Measurements from ENCODE around the gene KCNH1.
"Not testable (repeated sequence)": the region's sequence is repeated elsewhere in the genome, so short reads cannot be mapped to it uniquely, and the experiment has no call there.

The KCNH1 gene

DNA sequence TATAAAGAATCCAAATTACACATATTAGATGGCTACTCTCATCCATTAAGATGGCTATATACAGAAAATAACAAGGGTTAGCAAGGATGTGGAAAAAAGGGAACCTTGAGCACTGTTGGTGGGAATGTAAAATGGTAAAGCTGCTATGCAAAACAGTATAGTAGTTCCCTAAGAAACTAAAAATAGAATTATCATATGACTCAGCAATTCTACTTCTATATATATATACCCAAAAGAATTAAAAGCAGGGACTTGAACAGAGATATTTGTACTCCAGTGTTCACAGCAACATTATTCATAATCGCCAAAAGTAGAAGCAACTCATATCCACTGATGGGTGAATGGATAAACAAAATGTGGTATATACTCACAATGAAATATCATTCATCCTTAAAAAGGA, 126.1 kb downstream of the KCNH1 start:
- no peak for DNase-seq

DNA sequence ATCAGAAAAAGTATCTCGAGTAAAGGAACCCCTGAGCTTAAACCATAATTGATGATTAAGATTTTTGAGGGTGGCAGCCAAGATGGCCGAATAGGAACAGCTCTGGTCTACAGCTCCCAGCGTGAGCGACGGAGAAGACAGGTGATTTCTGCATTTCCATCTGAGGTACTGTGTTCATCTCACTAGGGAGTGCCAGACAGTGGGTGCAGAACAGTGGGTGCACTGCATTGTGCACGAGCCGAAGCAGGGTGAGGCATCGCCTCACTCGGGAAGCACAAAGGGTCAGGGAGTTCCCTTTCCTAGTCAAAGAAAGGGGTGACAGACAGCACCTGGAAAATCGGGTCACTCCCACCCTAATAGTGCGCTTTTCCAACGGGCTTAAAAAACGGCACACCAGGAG, 138.0 kb downstream of the KCNH1 start:
- DNase-seq, result not testable (repeated sequence)

DNA sequence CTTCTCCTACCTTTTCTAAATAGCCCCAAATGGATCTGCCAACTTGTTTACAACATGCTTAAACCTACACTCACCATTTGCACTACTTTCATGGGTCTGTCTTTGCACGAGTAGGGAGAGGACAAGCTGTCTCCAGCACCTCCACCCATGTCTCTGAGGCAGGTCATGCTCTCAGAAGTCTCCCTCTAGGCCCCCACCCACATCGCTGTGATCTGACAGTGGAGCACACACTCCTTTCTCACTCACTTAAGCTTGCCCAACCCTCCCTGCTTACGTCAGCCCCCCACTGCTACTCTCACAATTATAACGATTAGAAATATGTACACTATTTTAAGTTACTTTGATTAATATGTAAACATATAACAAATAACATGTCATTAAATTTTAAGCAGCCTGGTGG, 141.1 kb downstream of the KCNH1 start:
- no peak for DNase-seq

DNA sequence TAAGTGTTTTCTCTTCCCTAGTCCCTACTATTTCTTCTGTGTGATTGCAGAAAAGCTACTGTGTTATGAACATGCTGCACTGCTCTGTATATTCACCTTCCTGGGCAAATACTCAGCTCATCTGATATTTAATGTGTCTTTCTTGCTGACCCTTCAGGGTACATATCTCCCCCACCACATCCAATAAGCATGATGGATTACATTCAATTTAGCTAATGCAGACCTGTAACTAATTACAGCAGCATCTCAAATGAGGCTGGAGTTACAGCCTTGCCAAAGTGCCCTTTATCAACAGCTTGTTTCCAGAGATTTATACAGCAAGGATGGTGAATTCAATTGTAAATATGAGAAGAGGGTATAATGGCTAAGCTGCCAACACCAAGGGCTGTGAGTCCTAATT, 144.0 kb downstream of the KCNH1 start:
- DNase-seq, result no peak

DNA sequence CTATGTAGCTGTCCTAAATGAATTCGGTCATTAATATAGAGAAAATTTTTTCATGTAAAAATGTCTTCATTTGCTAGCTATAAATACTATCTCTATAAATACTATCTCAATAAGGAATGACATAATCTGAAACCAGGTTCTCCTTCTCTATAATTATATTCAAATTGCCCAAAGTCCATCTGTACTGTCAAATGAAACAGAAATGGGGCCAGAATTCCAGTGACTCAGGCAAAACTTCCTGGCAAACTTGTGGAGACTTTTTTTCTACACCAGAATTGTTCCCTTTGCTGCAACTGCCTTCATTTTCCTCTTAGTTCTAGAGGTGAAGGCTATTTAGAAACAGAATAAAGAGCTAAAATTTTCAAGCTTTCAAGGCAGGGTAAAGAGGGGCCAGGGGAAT, 152.5 kb downstream of the KCNH1 start:
- DNase-seq, result no peak

DNA sequence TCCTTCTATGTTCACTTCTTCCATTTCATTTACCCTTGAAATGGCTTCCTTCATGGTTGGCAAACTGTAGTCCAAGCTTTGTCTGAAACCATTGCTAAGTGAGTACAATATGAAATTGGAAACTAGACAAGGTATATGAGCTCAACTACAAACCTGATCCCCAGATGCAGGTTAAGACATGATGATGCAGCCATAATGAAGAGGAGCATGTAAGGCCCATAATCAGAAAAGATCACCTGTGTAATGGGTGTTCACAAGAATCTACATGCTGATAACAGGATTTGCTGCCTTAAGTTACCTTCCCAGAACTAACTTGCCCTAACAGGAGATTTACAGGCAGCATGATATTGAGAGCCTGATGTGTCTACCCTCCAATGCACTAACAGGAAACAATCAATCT, 153.9 kb downstream of the KCNH1 start:
- no peak for DNase-seq

DNA sequence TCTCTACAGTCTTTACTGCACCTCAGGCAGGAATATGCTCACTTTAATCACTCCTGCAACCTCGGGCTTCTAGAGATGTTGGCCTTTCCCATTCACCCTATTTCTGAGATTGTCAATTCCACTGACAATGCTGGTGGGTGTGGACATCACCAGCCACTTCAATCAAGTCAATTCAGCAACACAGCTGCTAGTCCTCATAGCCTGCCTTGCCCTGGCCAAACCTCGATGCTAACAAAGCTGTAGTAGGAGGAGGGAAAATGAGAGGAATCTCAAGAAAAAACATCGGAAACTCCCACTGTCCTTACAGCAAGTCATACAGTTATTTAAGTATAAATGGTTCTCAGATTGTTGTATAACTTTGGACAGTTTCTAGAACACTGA, 155.0 kb downstream of the KCNH1 start:
- no peak for DNase-seq

DNA sequence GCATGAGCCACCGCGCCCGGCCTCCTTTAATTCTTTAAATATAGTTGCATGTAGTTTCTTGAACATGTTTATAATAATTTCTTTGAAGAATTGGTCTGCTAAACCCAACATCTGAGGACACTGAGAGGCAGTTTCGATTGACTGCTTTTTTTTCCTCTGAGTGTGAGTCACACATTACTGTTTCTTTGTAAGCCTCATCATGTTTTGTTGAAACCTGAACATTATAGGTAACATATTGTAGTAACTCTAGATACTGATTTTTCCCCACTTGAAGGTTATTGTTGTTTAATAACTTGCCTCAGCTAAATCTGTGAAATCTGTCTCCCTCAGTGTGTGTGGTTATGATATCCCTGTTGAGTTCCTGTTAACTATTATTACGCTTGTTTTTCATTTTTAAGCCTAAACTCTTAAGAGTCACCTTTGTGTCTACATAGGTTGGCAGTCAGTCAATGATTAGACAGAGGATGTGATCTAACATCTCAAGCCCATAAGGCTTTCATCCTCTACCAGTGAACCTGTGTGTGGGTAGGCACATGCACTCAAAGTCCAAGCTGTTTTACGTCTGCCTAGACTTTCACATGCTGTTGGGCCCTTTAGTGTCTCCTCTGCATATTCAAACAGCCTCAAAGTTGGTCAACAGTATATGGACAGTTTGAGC, 155.5 kb downstream of the KCNH1 start:
- DNase-seq, result no peak

DNA sequence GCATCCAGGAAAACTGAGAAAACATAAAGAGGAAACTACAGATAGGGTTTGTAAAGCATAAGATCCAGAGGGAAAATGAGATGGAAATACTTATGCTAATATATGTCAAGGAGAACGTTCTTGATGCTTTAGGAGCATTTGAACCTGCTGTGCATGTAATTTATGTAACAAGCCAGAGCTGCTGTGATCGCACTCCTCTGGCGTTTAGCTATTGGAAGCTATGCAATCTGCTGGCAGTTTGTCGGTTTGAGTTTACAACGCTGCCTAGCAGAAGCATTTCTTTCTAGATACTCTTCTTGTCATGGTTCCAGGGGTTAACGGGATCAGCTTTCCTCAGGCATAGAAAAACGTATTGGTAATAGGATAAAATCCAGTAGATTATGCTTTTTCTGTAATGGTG, 182.7 kb downstream of the KCNH1 start:
- DNase-seq, result no peak

DNA sequence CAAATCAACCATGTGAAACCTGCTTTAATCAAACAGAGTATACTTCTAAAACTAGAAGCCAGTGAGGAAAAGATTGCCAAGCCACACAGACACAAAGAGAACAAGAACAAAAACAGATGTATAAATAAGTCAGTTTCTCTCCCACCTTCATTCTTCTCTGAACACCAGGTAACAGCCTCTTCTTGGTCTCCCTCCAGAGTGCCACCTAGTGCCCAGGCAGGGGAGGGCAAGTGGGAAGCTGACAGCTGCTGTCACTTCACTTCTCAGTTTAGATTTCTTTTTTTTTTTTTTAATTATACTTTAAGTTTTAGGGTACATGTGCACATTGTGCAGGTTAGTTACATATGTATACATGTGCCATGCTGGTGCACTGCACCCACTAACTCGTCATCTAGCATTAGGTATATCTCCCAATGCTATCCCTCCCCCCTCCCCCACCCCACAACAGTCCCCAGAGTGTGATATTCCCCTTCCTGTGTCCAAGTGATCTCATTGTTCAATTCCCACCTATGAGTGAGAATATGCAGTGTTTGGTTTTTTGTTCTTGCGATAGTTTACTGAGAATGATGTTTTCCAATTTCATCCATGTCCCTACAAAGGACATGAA, 183.9 kb downstream of the KCNH1 start:
- peak; percentile 4 for DNase-seq

DNA sequence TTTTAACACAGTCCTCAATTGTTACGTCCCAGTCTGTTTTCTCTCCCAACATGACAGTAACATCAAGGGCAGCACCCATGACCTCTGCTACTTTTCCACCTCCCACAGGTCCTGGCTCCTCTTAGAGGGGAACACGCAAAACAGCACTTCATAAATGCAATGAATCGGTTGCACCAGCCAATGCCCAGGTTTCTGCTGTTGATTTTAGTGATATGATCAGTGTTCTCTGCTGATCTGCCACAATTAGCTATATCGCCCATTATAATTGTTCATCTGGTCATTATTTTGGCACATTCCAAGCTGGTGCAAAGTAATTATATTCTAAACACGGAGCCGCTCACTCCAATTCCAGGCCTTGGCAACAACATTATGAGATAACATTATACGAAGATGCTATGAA, 184.5 kb downstream of the KCNH1 start:
- no peak for DNase-seq

DNA sequence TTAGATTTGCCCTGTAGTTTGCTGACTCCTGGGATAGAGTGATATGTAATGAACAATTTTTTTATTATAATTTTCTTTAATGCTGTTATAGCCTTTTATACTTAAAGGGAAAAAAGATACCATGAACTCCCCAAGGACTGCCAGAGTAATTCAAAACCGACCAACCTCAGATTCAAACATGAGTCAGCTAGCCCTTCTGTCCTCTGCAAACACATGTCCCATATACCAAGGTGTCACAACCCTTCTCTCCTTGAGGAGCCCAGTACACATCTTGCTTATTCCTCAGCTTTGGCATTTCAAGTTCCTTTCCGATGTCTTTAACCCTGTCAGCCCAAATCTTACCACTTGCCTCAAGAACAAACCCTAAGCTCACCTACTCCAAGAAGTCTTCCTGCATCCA, 184.9 kb downstream of the KCNH1 start:
- DNase-seq, result peak; percentile 4

DNA sequence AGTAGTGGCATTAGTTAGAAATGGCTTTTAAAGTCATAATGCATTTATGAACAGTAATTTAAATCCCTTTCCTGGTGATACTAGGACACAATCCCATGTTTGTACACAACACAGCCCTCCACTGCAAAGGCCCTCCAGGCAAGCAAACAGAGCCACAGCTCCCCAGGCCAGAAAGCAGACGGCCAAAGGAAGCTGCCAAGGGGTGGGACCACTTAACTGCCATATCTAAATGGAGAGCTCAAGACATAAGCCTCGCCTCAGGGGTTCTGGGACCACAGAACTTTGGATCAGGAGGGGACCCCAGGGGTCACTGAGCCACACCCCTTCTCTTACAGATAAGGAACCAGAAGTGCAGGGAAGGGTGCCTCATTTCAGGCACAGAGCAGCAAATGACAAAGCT, 189.7 kb downstream of the KCNH1 start:
- DNase-seq, result no peak

DNA sequence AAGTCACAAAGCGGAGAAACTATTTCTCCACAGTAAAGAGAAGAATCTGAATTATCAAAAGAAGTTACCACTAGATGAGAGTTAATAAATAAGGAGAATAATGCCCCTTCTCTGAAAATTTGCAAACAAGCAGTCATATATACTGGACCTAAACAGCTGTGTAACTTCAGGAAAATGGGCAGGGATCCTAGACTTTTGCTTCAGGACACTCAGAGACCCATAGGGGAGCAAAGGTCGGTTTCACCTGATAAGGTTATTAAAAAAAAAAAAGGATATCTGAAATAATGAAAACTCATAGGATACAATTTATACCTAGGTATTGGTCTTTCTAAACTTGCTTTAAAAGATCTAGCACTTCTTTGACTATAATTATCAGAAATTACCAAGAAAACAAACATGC, 191.4 kb downstream of the KCNH1 start:
- no peak for DNase-seq

DNA sequence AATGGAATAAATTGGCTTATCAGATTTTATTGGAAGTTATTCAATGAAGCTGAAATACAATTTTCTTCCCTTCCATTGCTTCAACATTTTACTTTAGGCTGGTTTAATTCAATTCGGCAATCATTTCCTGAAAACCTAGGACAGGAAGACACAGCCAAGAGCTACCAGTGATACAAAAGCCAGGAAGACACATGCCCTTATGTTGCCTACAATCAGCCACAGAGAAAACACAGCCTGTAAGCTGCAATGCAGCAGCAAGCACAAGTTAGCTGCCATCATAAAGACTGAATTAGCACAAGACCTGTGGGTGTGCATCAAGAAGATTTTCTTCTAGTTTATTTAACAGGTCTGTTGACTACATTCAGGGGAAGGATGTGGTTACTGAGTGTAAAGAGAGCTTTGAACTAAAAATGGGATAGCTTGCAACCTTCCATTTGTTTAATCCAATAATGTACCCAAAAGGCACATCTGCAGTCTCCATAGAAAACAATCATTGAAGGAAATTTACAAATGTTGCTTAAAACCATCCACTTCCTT, 193.8 kb downstream of the KCNH1 start:
- no peak for DNase-seq

DNA sequence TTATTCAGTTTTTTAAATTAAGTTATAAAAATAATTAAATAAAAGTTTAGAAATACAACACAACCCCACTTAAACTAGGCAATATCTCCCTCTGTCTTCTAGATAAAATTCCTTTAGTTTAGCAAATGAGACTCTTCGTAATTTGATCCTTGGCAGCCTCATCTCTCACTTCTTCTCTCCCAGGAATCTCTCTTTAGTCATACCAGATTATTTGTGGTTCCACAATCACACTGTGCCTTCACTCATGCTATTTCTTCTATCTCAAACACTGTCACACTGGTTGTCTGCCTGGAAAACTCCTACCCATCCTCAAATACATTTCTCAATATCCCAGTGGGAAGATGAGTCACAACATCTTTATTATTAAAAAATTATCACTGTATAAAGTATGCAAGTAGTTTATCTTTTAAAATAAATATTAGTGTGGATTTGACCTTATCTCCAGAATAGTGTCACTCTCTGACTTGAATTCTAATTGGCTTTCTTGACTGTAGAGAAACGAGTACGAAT, 195.5 kb downstream of the KCNH1 start:
- DNase-seq, result peak; percentile 7

DNA sequence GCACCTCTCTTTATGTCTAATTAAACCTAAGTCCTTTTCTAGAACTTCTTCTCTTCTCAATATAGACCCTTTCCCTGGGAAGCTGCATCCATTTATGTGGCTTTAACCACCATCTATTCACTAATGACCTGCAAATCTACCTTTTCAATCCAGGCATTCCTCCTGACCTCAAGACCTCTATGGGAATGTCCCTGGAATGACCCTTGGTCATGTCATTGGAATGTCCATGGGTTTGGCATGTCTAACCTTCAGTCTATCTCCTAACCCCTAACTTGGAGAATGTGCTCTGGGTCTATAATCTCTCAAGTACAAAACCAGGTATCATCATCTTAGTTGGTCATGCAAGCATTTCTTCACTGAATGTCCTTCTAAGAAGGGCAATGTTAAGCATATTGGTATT, 196.1 kb downstream of the KCNH1 start:
- DNase-seq, result no peak

DNA sequence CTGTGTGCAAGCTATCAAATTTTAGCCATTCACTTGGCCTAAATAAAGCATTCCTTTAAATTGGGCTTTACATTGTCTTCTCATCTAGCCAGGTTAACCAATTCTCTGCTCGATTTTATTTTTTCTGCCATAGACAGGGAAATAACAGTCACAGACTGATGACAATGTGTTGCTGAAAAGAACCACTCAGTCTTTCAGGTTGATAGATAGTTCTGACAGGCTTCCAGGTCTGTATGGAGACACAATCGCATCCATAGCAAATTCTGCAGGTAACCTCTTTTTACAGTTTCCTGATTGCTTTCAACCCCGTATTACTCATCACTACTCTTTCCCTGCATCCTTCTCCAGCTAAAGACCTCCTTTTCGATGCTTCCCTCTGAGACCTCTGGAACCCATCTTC, 198.0 kb downstream of the KCNH1 start:
- DNase-seq, result no peak

DNA sequence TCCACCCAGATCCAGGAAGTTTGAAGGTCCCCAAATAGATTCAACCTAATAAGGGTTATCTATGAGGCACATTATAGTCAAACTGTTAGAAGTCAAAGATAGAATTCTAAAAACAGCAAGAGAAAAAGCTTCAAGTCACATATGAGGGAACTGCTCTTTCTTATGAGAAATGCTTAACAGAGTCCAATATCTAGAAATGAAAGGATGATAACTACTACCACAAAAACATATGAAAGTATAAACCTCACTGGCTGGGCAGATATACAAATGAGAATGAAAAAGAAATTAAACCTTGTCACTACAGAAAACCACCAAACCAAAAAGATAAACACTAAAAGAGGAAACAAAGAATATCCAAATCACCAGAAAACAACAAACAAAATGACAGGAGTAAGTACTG, 201.8 kb downstream of the KCNH1 start:
- no peak for DNase-seq

DNA sequence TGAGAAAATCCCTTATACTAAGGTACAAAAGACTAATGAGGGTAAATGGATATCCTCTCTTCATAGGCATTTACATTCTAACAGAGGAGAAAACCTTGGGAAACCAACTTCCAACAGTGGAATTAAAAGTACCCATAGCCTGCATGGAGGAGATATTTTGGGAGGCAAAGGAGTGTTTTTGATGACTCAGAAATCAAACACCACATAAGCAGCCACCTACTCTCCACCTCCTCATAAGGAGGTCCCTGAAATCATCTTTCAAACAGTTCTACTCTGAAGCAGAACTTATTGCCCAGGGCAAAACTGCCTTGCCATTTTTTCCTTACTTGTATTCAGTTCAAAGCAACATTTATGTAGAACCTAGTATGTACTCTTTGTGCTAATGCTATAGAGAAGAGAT, 211.3 kb downstream of the KCNH1 start:
- DNase-seq, result no peak

DNA sequence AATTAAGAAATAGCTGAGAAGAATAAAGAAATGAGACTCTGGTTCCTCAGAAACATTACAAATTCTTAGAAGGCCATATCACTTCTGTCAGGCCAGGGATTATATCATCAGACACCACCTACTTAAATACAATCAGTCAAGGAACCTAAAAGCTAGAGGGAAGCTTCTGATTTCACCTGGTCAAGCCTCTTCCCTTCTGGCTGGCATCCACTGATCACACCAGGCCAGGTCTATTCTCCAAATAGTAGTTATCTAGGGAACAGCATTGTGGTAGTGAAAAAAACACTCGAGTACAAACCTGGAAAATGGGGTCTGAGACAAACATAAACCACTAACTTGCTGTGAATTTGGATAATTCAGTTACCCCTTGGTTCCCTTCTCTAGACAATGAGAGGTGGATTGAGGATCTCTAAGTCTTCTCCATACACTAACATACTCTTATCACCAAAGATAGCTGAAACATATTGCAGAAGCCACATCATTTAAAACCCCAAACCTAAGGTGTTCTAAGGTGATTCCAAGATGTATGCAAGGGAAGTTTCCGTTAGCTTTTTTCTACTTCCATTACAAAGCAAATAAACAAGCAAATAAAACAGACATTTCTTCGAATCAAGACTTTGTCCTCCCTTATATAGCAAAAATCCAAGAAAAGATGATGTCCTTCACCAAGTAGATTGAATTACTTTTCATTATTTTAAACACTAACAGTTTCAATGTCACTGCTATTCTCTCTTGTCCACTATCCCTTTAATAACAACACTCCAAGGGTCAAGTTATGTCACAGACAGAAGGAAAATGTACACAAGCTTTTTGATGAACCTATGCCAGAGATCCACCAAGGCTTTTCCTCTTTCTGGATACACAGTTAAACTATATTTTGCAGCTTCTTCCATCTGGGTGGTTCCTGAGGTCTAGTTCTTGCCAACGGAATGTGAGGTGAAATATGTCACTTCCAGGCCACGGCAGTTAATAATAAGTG, 212.9 kb downstream of the KCNH1 start:
- DNase-seq, result no peak

DNA sequence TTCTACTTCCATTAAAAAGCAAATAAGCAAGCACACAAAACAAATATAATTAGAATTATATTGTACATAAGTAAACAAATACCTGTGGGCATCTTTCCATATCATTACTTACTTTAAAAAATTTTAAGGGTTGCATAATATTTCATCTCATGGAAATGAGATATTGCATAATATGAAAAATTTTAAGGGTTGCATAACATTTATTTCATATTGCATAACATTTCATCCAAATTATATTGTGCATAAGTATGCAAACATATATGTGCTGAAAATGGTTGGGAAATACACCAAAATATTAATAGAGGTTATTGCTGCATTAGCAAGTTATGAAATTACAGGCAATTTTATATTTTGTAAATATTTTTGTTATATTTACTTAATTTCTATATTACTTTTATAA, 213.7 kb downstream of the KCNH1 start:
- DNase-seq, result no peak

DNA sequence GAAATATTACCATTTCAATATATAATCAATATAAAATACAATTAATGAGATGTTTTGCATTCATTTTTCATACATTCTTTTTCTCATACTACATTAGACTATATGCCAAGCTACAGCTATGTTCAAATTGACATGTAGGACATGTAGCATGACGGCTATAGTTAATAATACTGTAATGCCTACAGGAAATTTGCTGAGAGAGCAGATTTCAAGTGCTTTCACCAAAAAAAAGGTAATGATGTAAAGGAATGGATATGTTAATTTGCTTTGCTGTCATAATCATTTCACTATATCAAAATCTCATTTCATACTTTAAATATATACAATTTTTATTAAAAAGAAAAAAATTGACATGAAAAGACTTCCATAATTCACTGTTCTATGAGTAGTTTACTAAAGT, 215.1 kb downstream of the KCNH1 start:
- DNase-seq, result no peak

Measured in fibroblast of skin of scalp (primary cell).